GM12873 (cell line): ENCODE data around the gene TTC23.

Experiments used
- CTCF ChIP-seq: IDR thresholded peaks from 2 replicates; pipeline ENCODE4 v1.5.1; 2012; ENCODE audit warnings: low read depth, mild to moderate bottlenecking, moderate library complexity, low read length, control low read depth; ENCODE audit not compliant: insufficient read depth; ENCODE audit errors: missing control alignments

The TTC23 gene

DNA sequence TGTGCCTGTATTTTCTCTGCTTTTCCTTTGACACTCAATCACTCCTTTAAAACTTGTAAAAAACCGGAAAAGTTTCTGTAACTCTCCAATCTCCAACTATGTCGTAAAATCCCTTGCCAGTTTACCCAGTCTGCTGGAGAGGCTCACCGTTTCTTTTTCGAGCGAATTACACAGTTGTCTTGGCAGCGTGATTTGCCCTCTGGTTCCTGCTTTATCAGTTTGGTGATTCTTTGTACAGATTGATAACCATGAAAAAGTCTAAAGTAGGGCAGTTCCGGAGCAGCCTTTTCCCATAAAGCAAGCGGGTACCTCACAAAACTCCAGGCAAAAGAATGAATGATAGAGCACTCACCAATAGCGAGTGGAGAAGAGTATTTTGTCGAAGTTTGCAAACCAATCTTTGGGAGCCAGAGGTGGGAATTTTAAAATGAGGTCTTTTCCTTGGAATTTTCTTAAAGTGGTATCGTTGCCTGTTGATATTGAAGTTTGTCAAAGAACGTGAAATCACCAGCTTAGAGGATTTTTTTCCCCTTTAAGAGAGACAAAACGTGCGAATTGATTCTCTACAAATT, at the start of gene TTC23:
TTC23 (minus strand) TSS at position 312 of the 572 bp plus-strand sequence. CDS start 20,869 bp downstream, outside the sequence.
- TF ChIP-seq CTCF: no peak

- TF ChIP-seq CTCF: no peak
Measured at GRCh38 chr15:99296386-99296785, 47.0 kb upstream of the TTC23 start.

DNA sequence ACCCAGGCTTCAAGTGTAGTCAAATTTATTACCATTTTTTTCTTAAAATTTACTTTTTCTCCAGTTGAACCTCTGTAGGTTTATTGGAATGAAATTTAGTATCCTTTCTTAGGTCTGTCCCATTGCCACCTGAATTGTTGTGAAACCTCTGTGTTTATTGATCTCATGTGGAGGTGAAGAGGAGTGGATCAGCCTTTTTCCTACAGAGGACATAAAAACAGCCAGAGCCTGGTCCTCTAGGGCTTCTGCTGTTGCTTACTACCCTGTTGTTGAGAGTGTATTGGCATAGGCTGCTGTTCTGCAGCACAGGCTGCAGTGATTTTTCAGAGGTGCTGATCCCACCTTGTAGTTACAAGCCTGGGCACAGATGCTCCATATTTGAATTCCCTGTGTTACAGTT, 46.5 kb upstream of the TTC23 start:
- TF ChIP-seq CTCF: no peak

DNA sequence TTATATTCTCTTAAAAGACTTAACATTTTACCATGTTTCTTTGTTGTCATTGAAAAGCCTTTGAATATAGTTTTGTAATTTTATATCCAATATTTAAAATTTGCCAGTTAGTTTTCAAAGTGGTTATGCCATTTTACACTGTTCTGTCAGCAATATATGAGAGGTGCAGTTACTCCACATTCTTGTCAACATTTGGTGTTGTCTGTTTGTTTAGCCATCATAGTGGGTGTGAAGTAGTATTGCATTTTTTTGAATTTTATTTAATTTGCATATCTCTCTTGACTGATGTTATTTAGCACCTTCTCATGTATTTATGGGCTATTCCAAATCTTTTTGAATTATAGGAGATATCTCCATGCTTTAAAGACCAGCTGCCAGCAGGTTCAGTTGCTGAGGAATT, 42.3 kb upstream of the TTC23 start:
- no peak for TF ChIP-seq CTCF

DNA sequence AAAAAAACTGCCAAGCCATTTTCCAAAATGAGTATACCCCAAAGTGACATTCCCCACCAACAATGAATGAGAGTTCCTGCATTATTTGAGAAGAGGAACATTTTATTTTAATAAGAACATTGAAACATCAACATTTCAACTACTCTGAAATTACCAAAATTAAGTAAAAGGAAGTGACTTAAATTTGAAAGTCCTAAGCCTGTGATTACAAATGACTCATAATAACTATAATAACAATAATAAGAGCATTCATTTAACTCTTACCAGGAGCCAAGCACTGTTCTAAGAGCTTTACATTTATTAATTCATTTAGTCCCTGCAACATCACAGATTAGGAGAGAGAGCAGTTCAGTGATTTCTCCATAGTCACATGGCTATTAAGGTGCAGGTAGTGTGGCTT, 34.3 kb upstream of the TTC23 start:
- TF ChIP-seq CTCF: no peak

DNA sequence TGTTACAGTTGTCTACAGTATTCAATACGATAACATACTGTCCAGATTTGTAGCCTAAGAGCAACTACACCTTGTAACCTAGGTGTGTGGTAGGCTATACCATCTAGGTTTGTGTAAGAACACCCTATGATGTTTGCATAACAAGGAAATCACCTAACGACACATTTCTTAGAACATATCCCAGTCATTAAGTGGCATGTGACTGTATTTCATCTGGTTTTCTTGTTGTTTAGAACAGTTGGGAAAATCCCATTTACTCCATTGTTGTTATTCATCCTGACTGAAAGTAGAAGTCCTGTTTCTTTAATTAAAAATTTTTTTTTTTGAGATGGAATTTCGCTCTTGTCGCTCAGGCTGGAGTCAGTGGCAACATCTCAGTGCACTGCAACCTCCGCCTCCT, 33.2 kb upstream of the TTC23 start:
- TF ChIP-seq CTCF: no peak

DNA sequence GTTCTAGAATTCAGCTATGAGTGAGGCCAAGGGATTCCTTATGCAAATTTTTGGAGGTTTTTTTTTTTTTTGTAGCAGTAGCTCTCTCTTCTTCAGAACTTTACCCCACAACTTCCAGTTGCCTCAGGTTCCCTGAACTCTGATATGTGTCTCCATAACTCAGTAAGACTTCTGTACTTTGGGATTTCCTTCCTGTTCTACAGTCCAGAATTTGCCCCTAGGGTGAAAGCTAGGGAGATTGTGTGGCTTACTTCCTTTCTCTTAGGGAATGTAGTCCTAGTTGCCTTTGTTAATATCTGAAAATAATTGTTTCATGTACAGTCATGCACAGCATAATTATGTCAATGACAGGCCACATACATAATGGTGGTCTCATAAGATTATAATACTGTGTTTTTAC, 32.7 kb upstream of the TTC23 start:
- TF ChIP-seq CTCF: no peak
